C1 segment of cervical spinal cord (tissue), 14 donors: ENCODE results near the gene TGFBR3.

Source experiments
- DNase-seq, 14 donors: peaks; one replicate each; lab custom pipeline; 2025; lab: John Stamatoyannopoulos, UW

The TGFBR3 gene

GRCh38 chr1:91651661-91652071 is 234.3 kb downstream of the TGFBR3 start:
- DNase-seq = peak in 1 of 14 donors; percentile 4

DNA sequence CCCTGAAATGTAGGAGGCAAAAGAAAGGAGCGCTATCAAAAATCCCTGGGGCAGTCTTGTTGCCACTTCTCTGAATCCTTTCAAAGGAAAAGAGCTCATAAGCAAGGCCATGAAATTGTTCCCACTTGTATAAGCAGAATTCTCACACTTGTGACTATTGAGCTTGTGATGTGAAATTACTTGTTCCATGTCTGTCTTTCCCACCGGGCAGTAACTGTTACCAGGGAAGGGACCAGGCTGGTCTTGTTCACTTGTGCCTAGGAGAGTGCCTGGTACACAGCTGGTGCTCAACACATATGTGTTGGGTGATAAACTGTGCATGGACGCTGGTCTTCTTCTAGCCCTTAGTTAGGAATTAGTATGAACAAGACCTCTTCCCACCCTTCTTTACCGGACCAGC is 234.7 kb downstream of the TGFBR3 start:
- no peak for DNase-seq

GRCh38 chr1:91650764-91651163 is 235.2 kb downstream of the TGFBR3 start:
- DNase-seq = no peak

- DNase-seq = no peak
These were observed 238.9 kb downstream of the TGFBR3 start for GRCh38 chr1:91647061-91647460.

- no peak for DNase-seq
These were observed 240.9 kb downstream of the TGFBR3 start for GRCh38 chr1:91645031-91645430.

- DNase-seq = no peak
These were observed 242.5 kb downstream of the TGFBR3 start for GRCh38 chr1:91643431-91643830.

DNA sequence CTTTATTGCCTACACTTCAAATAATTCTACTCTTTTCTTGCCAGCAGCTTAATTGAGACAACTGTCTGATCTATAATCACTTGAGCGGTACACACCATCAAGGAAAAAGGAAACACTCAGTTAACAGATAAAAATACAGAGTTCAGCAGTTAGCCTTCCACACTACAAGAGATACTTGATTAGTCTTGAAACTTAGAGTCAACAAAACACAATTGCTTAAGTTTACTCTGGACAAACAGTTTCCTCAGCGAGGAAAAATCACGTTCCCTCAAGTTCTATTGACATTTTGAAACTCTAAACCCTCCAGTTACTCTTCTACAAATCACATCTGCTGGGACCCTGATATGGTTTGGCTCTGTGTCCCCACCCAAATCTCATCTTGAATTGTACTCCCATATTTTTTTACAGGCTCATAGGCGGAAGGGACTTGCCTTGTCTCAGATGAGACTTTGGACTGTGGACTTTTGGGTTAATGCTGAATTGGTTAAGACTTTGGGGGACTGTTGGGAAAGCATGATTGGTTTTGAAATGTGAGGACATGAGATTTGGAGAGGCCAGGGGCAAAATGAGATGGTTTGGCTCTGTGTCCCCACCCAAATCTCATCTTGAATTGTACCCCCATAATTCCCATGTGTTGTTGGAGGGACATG is 244.9 kb downstream of the TGFBR3 start:
- no peak for DNase-seq

GRCh38 chr1:91637539-91637994 is 248.4 kb downstream of the TGFBR3 start:
- no peak for DNase-seq

DNA sequence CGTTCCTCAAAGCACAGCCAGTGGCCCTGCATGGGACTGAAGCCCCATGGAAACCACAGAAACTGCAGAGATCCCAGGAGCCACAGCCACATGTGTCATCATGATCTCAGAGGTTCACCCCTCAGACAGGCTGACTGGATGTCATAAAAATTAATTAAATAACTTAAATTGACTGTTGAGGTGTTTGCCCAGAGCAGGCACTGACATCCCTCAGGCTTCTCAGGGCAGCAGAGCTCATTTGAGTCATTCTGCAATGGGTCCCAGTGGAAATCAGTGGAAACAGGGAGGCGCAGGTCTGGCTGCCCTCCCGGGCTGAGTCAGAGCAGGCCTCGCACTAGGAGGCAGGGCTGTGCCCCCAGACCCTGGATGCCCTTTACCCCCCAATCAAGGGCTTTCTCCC is 250.2 kb downstream of the TGFBR3 start:
- no peak for DNase-seq

DNA sequence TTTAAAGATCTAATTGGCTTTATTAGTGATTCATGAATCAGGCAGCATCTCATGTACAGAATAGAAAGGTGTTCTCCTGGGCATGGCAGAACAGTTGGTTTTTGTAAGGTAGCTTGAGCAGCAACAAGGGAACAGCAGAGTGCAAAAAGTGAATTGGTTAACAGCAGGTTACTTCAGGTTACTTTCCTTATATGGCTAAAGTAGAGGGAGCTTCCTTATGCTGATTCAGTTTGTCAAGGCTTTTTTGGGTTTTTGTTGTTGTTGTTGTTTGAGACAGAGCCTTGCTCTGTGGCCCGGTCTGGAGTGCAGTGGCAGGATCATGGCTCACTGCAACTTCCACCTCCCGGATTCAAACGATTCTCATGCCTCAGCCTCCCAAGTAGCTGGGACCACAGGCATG is 252.5 kb downstream of the TGFBR3 start:
- DNase-seq = no peak

DNA sequence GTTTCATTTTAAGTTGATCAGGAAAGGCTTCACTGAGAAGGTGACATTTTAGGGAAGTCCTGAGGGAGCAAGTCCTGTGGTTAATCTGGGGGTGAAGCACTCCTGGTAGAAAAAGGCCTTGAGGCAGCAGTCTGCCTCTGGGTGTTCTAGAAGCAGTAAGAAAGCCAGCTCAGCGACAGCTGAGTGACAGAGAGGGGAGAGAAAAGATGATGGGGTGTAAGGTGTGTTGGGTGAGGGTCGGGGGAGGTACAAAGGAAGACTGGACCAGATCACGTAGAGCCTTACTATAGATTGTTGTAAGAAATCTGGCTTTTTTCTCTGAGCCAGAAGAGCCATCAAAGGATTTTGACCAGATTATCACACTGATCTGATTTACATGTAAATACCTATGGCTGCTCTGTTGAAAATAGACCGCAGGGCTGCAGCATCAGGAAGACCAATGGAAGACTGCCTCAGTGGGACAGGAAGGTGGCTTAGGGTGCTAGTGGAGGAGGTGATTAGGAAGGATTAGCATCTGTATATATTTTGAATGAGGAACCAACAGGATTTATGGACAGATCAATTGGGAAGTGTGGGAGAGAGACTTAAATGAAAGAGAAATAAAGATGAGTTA is 254.1 kb downstream of the TGFBR3 start:
- no peak for DNase-seq

- DNase-seq = no peak
These were observed 255.1 kb downstream of the TGFBR3 start for GRCh38 chr1:91630803-91631202.
